Central memory CD8-positive, alpha-beta T cell (primary cell): ENCODE measurements around the gene CATSPERZ.

ENCODE experiments used
- ATAC-seq: fragments of 150-1000 bp; cut with Tn5 transposase; replicated peaks from 2 replicates; pipeline ENCODE4 v1.10.0; 2022; ENCODE audit warnings: mild to moderate bottlenecking, moderate FRiP score, moderate number of reproducible peaks; ENCODE audit not compliant: poor library complexity, severe bottlenecking; ENCODE audit errors: extremely low read depth
- DNase-seq, 2 donors: peaks; one replicate each; pipeline ENCODE4 v3.0.0; 2021; ENCODE audit warnings: low spot score in 2 of 2
- H3K27ac Mint-ChIP-seq: one replicate; pipeline ENCODE4 v1.8.0; 2022; ENCODE audit warnings: low read depth, mild to moderate bottlenecking, moderate library complexity, mixed read lengths
- H3K27me3 Mint-ChIP-seq: one replicate; pipeline ENCODE4 v1.8.0; 2022; ENCODE audit warnings: mixed read lengths
- H3K36me3 Mint-ChIP-seq: one replicate; pipeline ENCODE4 v1.8.0; 2022; ENCODE audit warnings: mild to moderate bottlenecking, moderate library complexity, mixed read lengths; ENCODE audit not compliant: insufficient read depth
- H3K4me1 Mint-ChIP-seq: one replicate; pipeline ENCODE4 v1.8.0; 2022; ENCODE audit warnings: mixed read lengths
- H3K4me3 Mint-ChIP-seq: one replicate; pipeline ENCODE4 v1.8.0; 2022; ENCODE audit warnings: mild to moderate bottlenecking, moderate library complexity, mixed read lengths
- H3K9me3 Mint-ChIP-seq: one replicate; pipeline ENCODE4 v1.8.0; 2022; ENCODE audit warnings: mixed read lengths

The CATSPERZ gene

DNA sequence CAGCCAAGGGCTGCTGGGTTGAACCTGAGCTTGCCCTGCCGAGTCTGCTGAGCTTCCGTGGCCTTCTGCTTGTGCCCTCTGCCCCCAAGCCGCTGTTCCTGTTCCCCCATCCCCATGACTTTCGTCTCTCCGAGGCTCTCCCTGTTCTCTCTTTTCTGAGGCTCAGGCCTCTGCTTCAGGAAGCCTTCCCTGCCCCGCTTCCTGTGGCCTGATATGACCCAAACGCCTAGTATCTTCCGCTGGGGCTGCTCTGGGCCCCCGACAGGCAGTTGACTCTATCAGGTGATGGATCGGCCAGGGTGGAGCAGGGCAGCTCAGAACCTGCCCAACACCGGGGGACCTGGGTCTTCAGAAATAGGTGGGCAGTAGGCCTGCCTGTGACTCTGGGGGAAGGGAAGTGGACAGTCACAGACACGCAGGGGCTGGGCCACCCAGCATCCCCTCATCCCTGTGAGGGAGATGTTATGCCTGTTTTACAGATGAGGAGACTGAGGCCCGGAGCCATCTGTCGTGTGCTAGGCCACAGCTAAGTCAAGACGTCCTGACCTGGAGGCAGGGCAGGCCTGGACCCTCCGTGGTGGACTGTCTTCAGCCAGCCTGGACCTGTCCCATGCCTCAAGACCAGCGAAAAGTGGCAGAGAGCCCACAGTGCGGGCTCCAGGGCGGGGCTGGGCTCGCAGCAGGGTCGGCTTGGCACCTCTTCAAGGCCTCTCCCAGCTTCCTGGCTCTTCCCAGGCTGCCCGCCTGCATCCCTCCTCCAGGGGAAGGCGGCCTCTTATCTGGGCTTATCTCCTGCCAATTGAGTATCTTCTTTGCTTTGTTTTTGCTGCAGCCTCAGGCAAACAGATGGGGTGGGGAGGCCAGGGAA is 31.9 kb upstream of the CATSPERZ start:
- Mint-ChIP-seq H3K36me3 (peaks cover 29% of the 10 kb centered on the region), H3K27ac (peak overlapping the region; percentile 98), H3K9me3 (no peaks in the 10 kb centered on the region), H3K4me1 (peaks cover 32% of the 10 kb centered on the region), H3K27me3 (no peaks in the 10 kb centered on the region), H3K4me3 (peak overlapping the region; percentile 98)
- DNase-seq (no peak), ATAC-seq (no peak)

DNA sequence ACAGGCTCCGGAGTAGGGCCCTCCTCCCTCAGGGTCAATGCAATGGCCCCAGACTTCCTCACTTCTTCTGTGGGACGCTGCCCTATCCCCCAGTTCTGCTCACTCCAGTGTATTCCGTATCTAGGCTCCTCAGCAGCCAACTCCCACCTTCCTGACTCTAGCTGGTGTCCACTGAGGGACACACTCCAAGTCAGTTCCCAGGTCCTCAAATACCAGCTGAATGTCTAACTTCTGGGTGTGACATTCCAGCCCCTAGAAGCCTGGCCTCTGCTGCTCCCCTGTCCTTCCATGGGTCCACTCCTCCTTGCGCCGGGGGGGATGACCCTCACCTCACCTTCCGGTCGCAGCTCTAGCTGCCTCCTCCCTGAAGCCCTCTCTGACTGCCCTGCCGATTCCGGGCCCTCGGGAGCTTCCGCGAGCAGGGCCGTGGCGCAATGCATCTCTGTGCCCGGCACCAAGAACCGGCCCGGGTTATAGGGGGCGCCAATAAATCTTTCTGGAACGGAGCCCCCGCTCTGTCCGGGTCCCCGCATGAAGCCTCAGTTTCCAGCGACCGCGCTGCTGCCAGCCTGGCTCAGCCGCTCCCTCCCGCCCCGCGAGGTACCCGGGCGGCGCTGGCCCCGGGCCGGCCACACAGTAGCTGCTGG is 31.1 kb upstream of the CATSPERZ start:
- H3K27ac Mint-ChIP-seq, result peak overlapping the region; percentile 98

GRCh38 chr11:64269540-64270220 is 30.5 kb upstream of the CATSPERZ start:
- peaks cover 31% of the 10 kb centered on the region for H3K36me3 Mint-ChIP-seq
- peaks cover 32% of the 10 kb centered on the region for H3K4me1 Mint-ChIP-seq
- peak overlapping the region; percentile 98 for H3K4me3 Mint-ChIP-seq
- peak overlapping the region; percentile 98 for H3K27ac Mint-ChIP-seq
- H3K9me3 Mint-ChIP-seq, result no peaks in the 10 kb centered on the region
- H3K27me3 Mint-ChIP-seq, result no peaks in the 10 kb centered on the region
- DNase-seq, result peak; percentile 94 to 96
- ATAC-seq, result peak; percentile 74

More for the DNA sequence above, 31.1 kb upstream of the CATSPERZ start:
- H3K9me3 Mint-ChIP-seq, result no peaks in the 10 kb centered on the region
- no peaks in the 10 kb centered on the region for H3K27me3 Mint-ChIP-seq
- H3K4me3 Mint-ChIP-seq, result peak overlapping the region; percentile 98
- no peak for DNase-seq
- peaks cover 32% of the 10 kb centered on the region for H3K4me1 Mint-ChIP-seq
- peak; percentile 1 for ATAC-seq
- peaks cover 29% of the 10 kb centered on the region for H3K36me3 Mint-ChIP-seq

GRCh38 chr11:64275031-64275800 is 24.9 kb upstream of the CATSPERZ start:
- Mint-ChIP-seq H3K27me3 (no peaks in the 10 kb centered on the region), H3K9me3 (no peaks in the 10 kb centered on the region), H3K27ac (no peak overlapping the region), H3K4me1 (peaks cover 12% of the 10 kb centered on the region), H3K4me3 (no peak overlapping the region), H3K36me3 (peaks cover 23% of the 10 kb centered on the region)
- ATAC-seq (no peak), DNase-seq (no peak)

DNA sequence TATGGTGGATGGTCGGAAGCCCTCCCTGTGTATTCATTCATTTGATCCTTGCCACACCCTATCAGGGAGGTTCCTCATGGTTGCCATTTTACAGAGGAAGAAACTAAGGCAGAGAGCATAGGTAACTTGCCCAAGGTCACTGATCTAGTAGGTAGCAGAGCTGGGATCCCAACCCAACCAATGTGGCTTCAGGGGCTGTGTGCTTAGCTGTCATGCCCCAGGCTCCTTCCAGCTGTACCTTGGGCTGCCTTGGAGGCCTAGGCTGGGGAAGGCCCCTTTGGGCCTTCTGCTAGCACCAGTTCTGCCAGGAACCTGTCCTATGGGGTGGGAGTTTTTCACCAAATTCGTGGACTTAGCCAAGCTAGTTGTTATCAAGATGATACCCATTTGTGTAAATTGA is 24.3 kb upstream of the CATSPERZ start:
- no peak for ATAC-seq
- H3K27ac Mint-ChIP-seq, result no peak overlapping the region
- H3K4me1 Mint-ChIP-seq, result peaks cover 9% of the 10 kb centered on the region
- no peaks in the 10 kb centered on the region for H3K27me3 Mint-ChIP-seq
- no peaks in the 10 kb centered on the region for H3K9me3 Mint-ChIP-seq
- no peak for DNase-seq
- H3K36me3 Mint-ChIP-seq, result peaks cover 17% of the 10 kb centered on the region
- no peak overlapping the region for H3K4me3 Mint-ChIP-seq

DNA sequence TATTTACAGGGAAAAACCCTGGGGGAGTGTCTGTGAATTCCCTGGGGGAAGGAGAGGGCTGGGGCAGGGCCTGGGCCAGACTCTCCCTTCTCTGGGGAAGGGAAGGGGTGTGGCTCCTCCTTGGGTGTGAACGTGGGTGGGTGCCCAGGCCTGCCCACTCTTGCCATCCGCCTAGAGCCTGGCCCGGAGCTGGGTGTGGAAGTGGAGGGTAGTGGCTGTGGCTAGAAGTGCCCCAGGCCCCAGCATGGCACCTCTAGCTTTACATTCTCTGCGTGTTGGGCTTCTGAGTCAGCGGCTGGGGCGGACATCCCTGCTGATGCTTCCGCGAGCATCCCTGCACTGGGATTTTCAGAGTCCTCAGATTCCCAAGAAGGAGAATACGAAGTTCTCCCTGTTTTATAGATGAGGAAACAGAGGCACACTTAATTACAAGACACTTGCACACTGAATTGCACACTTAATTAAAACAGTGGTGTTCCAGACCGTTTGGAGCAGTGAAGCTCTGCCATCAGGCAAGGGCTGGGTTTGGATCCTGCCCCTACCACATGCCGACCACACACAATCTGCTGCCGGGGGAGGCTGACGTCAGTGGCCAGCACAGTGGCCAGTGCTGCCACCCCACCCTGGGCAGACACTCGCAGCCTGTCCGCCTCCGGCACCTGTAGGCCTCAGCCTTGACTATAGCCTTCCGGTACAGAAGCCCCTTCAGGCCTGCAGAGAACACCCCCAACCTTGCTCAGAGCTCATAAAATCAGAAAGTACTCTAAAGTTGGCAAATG is 23.3 kb upstream of the CATSPERZ start:
- ATAC-seq (no peak), DNase-seq (no peak)
- Mint-ChIP-seq H3K27ac (no peak overlapping the region), H3K27me3 (no peaks in the 10 kb centered on the region), H3K9me3 (no peaks in the 10 kb centered on the region), H3K4me1 (peaks cover 2% of the 10 kb centered on the region), H3K4me3 (no peak overlapping the region), H3K36me3 (peaks cover 12% of the 10 kb centered on the region)

- H3K36me3 Mint-ChIP-seq, result peaks cover 8% of the 10 kb centered on the region
- H3K4me1 Mint-ChIP-seq, result peaks cover under 1% of the 10 kb centered on the region
- no peak overlapping the region for H3K4me3 Mint-ChIP-seq
- no peak for DNase-seq
- ATAC-seq, result no peak
- H3K27me3 Mint-ChIP-seq, result no peaks in the 10 kb centered on the region
- H3K9me3 Mint-ChIP-seq, result no peaks in the 10 kb centered on the region
- peak overlapping the region; percentile 78 for H3K27ac Mint-ChIP-seq
Measured at GRCh38 chr11:64278576-64279190, 21.5 kb upstream of the CATSPERZ start.

DNA sequence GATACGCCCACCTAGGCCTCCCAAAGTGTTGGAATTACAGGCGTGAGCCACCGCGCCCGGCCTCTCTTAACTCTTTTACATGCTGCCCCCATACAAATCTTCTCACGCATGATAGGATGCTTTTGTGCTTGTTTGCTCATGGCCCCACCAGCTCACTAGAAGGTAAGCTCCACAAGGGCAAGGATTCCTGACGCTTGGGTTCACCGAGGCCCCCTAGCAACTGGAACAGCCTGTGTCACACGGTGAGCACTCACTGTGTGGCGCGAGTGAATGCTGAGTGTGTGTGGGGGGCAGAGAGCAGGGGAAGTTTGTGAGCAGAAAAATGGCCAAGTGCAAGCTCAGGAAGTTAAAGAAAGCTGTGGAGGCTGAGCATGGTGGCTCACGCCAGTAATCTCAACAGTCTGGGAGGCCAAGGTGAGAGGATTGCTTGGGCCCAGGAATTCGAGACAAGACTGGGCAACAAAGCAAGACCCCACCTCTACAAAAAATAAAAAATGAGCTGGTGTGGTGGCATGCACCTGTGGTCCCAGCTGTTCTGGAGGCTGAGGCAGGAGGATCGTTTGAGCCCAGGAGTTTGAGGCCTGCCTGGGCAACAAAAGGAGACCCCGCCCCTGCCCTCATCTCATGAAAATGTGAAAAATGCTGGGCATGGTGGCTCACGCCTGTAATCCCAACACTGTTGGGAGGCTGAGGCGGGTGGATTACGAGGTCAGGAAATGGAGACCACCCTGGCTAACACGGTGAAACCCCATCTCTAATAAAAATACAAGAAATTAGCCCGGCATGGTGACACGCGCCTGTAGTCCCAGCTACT is 18.0 kb upstream of the CATSPERZ start:
- ATAC-seq (no peak), DNase-seq (no peak)
- Mint-ChIP-seq H3K4me1 (peaks cover 16% of the 10 kb centered on the region), H3K36me3 (peaks cover 11% of the 10 kb centered on the region), H3K27ac (peak overlapping the region; percentile 97), H3K9me3 (no peaks in the 10 kb centered on the region), H3K4me3 (peak overlapping the region; percentile 87), H3K27me3 (no peaks in the 10 kb centered on the region)

- no peak for ATAC-seq
- H3K4me3 Mint-ChIP-seq, result peak overlapping the region; percentile 87
- no peaks in the 10 kb centered on the region for H3K27me3 Mint-ChIP-seq
- peak overlapping the region; percentile 97 for H3K27ac Mint-ChIP-seq
- DNase-seq, result no peak
- no peaks in the 10 kb centered on the region for H3K9me3 Mint-ChIP-seq
- peaks cover 16% of the 10 kb centered on the region for H3K4me1 Mint-ChIP-seq
- H3K36me3 Mint-ChIP-seq, result peaks cover 11% of the 10 kb centered on the region
Measured at GRCh38 chr11:64283092-64283491, 17.1 kb upstream of the CATSPERZ start.

GRCh38 chr11:64284048-64284961 is 15.9 kb upstream of the CATSPERZ start, which contains the start of gene BAD:
BAD (minus strand) TSS chr11:64284665; CDS start chr11:64284368, 297 bp downstream.
- peaks cover 19% of the 10 kb centered on the region for H3K4me1 Mint-ChIP-seq
- peak within 1 kb of the TSS; percentile 97 for H3K27ac Mint-ChIP-seq
- H3K27me3 Mint-ChIP-seq, result no peaks in the 10 kb centered on the region
- no peaks in the 10 kb centered on the region for H3K9me3 Mint-ChIP-seq
- peaks cover 9% of the 10 kb centered on the region for H3K36me3 Mint-ChIP-seq
- peak within 1 kb of the TSS; percentile 87 for H3K4me3 Mint-ChIP-seq
- DNase-seq (peak; percentile 78 to 86), ATAC-seq (peak; percentile 81)
